HG02798 (cell line): ENCODE data around the gene MECP2.

Experiments used
- ATAC-seq: cut with Tn5 transposase; IDR thresholded peaks from one replicate; pipeline ENCODE4 v1.9.1; 2021; ENCODE audit warnings: mild to moderate bottlenecking; ENCODE audit not compliant: unreplicated experiment, poor library complexity

The MECP2 gene

DNA sequence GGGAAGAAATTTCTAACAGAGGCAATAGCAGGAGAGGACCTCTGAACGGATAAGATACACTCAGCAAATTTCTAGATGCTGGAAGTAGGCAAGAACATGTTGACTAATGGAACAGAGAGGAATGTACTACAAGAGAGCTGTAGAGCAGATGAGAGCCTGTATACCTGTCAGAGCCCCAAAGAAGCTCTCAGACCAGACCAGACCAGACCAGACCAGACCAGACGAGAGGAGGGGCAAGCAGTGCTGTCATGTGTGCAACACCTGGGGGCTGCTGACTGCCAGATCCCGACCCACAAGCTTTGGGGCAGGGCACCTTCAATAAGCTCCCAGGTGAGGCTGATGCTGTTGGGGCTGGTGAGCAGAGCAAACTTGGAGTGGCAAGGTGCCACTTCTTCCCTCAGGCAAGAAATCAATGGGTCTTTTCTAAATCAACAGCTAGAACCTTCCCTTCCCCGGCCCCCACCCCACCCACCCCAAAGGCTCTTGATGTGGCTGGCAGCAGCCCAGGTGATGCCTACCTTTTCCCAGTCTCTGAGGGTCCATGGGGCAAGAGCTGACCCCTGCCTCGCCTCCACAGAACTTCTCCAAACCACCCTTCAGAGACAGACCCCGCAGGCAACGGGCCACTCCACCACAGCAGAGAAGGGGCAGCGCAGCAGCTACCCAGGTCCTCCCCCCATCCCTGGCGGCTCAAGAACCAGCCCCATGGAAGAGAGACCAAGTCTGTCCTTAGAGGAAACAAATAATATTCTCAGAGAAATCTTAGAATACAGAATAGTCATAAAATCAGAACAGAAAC lies 32.7 kb downstream of the MECP2 start:
- ATAC-seq, result no peak

DNA sequence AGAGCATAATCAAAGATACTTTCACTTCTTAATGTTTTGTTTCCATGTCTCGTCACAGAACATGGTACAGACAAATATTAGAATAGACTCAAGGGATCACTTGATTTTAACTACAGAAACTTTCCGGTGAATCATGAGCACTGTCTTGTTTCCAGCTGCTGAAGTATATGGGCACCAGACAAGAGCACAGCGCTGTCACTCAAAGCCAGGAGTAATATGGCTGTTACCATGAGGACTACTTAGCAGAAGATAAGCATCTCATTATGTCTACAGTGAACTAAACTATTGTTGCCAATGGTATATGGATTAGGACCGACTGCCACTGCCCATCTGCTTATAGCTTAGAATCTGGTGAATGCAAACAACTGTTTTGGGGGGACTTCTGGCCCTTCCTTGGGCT lies 34.3 kb downstream of the MECP2 start:
- ATAC-seq, result no peak

DNA sequence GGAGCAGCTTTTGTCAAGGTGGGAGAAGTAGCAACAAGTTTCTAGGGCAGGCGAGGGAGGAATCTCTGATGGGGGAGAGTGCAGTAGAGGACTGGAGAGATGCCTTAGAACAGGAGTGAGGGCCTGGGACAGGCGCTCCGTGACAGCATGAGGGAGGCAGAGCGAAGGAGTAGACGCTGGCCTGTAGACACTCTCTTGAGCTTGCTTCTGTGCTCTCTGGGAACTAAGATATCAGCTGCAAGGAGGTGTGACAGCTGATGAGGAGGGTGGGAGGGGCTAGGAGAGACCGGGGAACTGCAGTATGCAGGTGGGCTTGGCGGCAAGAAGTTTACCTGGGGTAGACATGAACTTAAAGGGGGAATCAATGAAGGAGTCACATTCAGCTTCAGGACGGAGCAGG lies 35.7 kb downstream of the MECP2 start:
- ATAC-seq, result no peak

DNA sequence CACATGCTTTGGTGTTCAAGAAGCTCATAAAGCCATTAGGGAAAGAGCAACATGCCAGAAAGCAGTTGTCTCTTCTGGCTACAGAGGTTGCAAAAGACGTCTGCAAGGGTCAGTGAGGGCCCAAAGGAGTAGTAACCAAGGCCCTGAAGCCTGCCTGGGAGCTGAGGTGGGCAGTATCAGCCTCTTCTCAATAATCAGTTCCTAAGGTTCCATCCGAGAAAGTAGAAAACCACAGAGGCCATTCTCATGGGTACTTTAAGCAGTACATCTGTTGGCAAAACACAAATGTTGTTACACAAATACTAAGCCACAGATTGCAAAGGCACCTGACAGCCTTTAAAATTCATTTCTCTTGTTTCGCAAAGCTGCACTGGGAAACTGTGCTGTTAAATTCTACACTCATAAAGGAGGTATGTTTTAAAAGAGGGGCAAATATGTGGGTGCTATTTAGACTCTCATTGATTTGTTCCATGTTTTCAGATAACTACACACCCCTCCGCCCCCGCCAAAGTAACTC lies 37.7 kb downstream of the MECP2 start:
- no peak for ATAC-seq

DNA sequence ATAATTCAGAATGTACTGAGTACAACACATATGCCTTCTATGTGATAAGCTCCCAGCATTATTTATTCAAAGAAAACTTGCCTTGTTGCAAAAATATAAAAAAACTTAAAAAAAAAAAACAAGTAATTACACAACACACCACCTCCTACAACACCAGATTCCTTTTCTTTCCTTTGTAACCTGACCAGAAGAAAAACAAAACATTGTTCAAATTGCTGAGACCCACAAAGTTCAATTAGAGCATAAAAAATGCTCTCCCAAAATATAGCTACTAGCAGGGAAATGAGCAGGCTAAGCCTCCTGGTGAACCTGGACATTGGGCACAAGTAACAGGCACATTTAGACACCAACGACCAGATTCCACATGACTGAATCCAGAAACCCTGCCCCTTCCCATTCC lies 38.3 kb downstream of the MECP2 start:
- no peak for ATAC-seq

DNA sequence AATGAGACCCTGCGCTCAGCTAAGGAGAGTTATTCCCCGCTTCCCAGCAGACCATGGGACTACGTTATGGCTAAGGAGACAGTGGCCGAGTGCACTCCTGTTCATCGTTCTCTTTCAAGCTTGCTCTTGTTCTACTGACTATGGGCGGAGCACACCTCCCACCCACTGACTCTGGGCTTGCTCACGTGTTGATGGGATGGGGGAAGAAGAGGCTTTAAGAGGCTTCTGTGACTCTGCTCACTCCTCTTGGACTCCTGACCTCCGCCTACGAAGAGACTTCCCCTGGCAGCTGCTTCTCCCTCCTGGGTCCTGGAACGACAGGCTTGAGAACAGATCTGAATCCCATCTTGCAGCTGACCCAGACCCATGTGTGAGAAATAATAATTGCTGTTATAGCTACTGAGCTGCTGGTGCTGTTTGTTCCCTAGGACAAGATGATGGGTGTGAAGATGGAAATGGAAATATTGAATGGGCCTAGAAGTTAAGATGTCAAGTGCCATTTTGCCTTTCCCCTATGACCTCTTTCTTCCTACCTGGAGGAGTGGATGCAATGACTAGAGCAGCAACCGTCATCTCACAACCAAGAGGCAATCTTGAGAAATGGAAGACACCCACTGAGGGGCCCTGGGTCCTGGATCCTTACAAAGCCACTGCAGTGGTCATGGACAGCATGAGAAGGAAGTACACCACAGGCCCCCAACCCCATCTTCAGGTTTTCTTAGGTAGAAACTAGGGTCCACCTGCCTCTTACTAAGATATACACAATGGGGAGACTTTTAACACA lies 39.1 kb downstream of the MECP2 start:
- ATAC-seq, result no peak

DNA sequence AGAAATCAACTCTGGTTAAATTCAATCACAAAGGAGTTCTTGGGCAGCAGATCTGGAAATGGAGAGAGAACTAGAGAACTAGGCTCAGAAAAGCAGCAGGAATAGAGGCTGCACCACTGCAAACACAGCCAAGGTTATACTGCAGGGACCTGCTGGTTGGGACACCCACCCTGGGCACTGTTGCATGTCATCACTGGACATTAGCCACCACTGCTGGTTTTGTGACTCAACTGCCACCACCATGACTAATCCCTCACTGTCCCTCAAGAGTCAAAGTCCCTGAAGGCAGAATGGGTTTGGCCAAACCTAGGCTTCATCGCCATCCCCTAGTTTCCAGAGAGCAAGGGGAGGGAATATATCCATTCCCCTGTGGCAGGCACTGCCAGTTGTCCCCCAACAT lies 39.7 kb downstream of the MECP2 start:
- ATAC-seq, result no peak

DNA sequence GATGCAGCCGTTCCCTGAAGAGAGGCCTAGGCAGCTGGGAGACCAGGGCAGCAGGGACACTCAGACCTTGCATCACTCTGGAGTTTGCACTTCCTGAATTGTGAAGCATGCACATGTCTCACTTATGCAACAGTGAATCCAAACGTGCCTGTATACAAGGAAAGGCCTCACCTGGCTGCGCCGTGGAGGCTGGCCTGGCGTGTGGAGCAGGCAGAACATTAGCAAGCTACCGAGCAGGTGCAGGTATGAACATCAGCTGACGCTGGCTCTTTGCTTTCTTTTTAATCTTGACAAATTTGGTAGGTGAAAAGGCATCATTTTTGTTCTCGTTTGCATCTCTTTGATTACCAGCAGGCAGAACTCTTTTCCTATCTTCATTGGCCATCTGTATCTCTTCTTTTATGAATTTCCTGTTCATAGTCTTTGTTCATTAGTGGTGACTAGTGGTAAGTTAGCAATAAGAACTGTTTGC lies 40.7 kb downstream of the MECP2 start:
- ATAC-seq, result no peak

DNA sequence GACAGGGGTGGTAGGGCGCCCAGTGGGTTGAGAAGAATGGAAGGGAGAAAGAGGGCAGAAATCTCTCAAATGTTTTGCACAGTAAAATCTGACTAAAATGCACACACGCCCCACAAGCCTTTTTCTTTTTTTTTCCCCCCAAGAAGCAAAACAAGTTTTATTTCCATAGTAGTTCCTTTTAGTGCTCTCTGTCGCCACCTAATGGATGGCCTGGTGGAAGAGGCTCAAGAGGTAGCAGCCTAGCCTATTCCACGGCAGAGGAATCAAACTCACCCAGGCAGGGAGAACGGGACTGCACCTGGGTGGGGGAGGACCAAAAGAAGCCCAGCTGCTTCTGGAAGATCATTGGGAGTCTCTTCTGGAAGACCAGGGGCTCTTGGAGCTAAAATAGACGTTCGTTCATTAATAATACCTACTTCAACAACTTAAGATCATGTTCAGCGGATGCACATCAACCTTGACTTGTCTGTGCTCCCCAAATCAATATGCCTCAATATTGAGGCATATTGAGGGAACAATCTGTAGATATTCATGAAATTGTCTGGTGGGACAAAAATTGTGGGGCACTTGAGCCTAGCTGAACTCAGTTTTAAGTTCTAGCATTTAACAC lies 46.2 kb downstream of the MECP2 start:
- ATAC-seq, result no peak

DNA sequence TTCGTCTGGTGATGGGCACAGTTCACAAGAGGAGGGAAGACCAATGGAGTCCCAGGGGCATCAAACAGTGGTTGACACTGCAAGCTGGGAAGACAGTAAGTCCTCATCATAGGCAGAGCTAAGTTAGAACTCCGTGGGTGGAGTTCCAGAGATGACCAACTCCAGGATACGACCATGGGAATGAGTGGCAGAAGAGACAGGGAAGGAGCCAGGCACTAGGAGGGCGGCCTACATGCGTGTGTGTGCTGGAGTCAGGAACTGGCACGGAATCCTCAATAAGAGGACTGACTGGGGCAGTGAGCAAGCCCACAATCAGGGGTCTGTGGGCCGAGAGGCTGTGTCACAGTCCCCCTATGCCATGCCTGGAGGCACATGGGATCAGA lies 47.4 kb downstream of the MECP2 start:
- no peak for ATAC-seq

DNA sequence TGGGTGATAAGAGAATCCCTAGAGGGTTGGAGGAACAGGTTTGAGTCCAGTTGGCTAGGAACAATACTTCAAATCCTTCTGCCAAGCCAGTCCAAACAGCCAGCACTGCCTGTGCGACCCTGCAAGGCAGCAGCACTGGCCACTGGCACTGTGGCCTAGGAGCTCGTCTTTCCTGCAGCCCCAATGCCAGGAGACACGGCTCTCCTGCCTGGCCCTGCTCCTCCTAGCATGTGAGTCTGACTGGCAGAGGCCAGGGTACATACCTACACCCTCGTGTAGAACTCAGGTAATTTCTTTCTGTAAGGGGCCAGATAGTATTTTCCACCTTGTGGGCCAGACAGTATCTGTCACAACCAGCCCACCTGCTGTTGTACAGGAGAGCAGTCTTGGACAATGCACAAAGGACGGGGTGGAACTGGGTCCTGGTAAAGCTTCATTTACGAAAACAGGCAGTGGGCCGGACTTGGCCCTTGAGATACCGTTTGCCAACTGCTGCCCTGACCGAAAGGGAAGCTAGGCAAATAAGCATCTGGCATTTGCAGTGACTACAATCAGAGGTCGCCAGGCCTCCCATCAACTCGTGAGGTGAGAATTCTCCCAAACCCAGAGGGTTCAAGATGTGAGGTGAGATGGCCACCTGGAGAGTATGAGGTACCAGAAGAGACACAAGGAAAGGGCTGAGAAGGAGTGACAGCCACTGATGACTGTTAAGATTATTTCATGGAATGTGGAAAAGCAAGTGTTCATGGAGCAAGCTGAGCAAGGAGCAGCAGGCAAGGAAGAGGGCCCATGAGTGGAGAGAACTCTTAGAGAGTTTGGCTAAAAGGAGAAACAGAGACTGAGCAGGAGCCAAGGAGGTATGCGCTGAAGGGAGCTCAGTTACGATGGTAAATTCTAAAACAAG lies 48.1 kb downstream of the MECP2 start:
- no peak for ATAC-seq

DNA sequence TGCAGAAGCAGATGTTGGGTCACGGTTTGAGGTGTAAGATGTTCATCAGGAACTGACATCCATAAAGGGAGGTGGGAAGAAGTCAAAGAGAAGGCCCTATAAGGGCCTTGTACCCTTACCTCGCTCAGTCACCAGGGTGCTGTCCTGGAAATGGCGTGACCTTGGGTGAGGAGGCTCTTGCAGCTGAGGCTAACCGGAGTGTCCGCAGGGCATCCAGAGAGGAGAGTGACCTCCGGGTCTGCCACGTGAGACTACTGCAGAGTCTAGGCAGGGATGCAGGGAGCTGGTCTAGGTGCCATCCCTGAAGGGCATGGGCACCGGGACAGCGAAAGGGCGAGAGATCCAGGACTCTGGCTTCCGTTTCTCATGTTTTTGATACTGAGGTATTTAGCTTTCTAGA lies 49.1 kb downstream of the MECP2 start:
- no peak for ATAC-seq

DNA sequence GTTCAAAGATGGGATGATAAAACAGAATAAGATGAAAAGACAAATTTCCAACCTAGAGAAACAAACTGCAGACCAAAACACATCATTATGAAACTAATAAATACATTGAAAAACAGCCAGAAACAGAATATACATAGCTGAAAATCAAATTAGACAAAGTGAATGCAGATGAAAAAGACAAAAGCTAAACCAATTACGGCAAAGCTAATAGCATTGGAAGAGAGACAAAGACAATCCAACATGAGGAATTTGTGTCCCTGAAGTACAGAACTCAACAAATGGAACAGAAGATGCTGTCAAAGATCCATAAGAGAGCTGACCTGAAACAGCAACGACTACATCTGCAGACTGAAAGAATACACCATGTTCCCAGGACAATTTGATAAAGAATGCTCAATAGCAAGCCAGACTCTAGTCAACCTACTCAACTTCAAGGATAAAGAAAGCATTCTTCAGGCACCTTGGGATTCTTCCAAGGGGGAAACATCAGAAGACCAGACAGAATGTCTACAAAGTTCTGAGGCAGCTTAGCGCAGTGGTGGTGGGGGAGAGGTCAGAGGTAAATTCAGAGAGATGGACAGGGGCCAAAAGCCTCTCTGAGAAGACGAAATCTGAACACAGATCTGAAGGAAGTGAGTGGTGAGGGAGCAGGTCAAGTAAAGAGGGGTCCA lies 50.4 kb downstream of the MECP2 start:
- ATAC-seq, result no peak

DNA sequence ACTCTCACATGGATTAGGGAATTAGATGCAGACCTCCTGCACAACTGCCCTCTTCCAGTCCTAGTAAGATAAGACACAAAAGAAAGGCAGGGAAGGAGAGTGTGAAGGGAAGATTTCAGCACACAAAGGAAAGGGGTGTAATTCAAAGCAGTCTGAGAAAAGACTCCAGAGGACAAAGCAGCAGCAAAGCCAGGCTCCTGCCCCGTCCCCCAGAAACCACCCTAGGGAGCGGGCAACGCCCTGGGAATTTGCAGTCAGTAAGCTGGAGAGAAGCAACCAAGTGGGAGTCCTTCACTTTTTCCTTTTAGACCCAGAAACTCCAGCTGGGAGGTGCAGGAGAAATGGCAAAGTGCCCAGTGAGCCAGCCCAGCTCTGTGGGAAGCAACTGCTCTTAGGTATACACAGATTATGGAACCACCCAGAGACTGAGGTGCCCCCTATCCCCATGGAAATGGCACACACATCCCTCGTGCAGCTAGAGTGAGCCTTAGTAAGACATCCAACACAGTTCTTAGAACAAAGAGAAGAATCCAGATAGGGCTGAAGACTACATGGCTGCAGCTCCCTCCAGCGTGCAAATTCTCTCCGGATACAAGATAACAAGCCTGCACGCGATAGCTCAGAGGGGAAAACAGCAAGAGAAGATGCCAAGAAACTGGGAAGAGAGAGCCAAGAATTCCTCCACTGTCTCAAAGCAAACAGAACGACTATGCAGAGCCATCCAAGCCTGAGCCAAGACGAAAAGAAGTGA lies 51.3 kb downstream of the MECP2 start:
- no peak for ATAC-seq

DNA sequence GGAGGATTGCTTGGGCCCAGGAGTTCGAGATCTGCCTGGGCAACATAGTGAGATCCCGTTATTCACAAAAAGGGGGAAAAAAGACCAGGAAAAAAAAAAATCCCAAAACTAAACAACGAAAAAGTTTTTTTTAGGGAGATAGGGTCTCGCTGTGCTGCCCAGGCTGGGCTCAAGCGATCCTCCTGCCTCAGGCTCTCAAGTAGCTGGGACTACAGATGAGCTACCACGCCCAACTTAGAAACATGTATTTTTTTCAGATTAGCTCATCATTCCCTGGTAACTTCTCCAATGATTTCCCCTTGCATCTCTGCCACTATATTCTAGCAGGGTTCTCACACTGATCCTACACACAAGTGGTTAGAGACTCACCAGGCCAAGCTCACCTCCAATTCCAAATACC lies 53.4 kb downstream of the MECP2 start:
- no peak for ATAC-seq

DNA sequence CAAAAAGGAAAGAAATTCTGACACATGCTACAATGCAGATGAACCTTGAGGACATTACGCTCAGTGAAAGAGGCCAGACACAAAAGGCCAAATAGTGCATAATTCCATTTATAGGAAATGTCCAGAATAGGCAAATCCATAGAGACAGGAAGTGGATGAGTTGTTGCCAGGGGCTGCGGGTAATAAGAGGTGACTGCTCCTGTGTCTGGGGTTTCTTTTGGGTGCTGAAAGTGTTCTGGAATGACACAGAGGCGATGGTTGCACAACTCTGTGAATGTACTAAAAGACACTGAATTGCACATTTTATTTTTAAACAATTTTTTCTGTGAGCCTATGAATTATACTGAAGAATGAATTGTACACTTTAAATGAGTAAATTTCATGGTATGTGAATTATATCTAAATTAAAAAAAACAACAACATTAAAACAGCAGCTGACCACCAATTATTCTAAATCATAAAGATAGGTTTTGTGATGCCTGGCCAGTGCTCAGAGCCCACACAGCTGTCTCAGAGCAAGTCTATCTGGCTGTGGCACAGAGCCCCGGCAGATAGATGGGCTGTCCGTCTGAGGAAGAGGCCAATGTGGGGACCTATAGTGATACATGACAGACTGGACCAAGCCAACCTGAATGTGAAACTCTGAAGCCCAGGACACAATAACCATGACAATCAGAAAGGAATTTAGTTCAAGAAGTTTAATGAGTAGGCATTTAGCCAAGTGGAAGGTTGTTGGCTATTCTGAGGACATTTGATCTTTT lies 54.3 kb downstream of the MECP2 start:
- ATAC-seq, result no peak

DNA sequence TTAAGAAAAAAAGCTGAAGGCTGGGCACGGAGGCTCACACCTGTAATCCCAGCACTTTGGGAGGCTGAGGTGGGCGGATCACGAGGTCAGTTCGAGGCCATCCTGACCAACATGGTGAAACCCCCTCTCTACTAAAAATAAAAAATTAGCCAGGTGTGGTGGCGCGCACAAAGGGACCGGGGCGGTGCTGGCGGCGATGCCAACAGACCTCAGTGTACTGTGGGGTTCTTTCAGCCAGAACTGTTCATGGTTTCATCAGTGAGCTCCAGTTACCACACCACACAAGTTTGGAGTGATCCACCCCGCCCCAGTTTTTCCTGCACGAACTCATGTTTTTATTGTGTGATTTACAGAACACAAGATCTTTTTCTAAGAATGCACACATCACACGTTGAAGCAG lies 56.7 kb downstream of the MECP2 start:
- ATAC-seq, result no peak

DNA sequence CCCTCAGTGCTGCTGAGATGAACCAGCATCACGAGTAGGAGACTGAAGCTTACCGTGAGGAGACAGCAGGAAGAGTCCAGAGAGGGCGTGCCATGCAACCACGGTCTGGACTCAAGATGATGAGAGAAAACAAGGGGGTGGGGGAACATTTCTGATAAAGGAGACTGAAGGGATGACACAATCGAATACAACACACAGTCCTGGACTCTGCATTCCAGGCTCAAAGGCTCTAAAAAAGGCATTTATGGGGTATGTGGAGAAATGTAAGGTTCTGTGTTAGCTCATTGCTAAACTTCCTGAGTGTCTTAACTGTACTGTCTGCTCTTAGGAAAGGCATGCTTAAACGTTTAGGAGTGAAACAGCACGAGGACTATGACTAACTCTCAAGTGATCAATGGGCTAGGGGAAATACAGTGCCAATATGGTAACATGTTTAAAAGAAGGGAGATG lies 57.2 kb downstream of the MECP2 start:
- ATAC-seq, result no peak
